ENCODE measurements around the gene ATOH8.
"Not testable (repeated sequence)": the region's sequence is repeated elsewhere in the genome, so short reads cannot be mapped to it uniquely, and the experiment has no call there.

The ATOH8 gene

DNA sequence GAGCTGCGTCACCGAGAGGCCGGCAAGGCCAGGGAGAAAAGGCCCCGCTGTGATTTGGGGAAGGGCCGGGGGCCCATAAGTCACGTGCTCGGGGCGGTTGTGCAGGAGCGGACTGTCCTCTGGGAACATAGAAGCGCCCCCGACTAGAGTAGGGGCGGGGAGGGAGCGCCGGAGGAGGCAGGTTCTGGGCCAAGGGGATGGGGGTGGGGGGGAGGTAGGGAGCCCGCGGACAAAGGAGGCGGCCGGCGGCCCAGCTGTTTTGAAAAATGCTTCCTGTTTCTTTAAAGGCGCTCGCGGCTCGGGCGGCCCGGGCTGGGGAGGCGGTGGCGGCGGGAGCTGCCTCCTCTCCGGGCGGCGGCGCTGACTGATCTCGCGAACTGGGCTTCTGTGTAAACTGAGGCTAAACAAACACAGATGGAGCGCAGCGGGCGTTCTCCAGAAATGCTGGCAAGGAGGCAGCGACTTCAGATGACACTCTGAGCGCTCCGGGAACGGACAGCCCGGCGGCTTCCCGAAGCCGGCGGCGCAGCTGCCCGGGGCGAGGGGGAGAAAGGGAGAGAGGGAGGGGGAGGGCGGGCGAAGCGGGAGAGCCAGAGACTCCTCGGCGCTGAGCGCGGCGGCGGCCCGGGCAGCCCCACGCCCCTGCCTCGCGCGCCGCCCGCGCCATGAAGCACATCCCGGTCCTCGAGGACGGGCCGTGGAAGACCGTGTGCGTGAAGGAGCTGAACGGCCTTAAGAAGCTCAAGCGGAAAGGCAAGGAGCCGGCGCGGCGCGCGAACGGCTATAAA lies at the start of gene ATOH8:
Gene ATOH8, plus strand, starts transcription at position 467 of the 788 bp plus-strand sequence. Its CDS starts 199 bp downstream, at position 666.
- no peak for DNase-seq (ENCODE audit: low spot score)

DNA sequence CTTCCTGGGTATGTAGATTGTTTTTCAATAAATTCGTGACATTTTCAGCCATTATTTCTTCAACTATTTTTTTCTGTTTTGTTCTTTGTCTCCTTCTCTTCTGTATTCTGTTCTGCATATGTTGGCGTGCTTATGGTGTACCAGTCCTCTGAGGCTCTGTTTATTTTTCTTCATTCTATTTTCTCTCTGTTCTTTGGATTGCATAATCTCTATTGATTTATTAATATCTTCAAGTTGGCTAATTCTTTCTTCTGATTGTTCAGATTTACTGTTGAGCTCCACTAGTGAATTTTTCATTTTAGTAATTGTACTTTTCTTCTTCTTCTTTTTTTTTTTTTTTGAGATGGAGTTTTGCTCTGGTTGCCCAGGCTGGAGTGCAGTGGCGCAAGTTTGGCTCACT lies 49.8 kb upstream of the ATOH8 start:
- DNase-seq (ENCODE audit: low spot score), result no peak

- DNase-seq (ENCODE audit: low spot score), result no peak
Measured at GRCh38 chr2:85704800-85705679, 48.8 kb upstream of the ATOH8 start.

DNA sequence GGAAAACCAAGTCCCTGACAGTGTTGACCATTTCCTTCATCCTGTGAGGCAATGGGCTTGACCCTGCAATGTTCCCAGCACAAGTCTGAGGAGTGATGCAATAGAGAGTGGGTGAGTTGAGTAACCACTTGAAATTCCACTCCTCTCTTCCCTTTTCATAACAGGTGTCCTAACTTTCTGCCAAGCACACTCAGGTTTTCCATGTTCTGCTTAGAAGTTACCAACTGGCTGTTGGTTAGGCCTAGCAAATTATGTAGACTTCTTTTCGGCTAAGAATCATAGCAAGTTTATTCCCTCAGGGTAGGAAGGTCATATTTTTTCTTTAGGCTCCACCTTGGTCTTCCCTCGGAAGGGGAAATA lies 48.1 kb upstream of the ATOH8 start:
- peak; percentile 16 for DNase-seq (ENCODE audit: low spot score)

DNA sequence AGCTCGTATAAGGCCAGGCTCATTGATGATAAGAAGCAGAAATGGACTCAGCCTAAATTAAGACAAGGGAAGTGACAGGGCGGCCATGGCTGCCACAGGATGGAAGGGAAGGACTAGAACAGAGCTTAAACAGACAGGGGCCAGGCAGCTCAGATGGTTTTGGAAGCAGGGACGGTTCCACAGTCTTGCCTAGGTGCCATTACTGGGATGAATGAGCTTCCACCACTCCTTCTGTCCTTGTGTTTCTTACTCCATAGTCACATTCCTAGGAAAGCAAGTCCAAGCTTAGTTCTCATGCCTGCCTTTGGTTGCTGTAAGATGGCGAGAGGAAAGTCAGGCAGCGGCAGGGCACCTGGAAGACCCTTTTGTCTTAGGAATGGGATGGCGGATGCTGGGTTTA lies 47.7 kb upstream of the ATOH8 start:
- no peak for DNase-seq (ENCODE audit: low spot score)

GRCh38 chr2:85706599-85707296 lies 47.0 kb upstream of the ATOH8 start:
- DNase-seq (ENCODE audit: low spot score), result no peak

DNA sequence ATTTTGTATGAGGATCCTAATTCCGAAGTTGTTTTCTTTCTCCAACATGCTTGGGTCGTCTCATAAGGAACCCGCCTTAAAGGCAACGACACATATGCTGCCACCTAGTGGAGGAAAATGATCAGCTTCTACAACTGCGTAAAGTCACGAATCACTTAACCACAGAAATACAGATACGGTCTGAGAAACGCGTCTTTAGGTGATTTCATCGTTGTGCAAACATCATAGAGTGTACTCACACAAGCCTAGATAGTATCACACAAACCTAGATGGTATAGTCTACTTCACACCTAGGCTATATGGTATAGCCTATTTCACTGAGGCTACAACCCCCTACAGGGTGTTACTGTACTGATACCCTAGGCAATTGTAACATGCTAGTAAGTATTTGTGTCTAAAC lies 46.5 kb upstream of the ATOH8 start:
- peak; percentile 83 for DNase-seq (ENCODE audit: low spot score)

GRCh38 chr2:85708641-85709040 lies 45.1 kb upstream of the ATOH8 start:
- no peak for DNase-seq (ENCODE audit: low spot score)

DNA sequence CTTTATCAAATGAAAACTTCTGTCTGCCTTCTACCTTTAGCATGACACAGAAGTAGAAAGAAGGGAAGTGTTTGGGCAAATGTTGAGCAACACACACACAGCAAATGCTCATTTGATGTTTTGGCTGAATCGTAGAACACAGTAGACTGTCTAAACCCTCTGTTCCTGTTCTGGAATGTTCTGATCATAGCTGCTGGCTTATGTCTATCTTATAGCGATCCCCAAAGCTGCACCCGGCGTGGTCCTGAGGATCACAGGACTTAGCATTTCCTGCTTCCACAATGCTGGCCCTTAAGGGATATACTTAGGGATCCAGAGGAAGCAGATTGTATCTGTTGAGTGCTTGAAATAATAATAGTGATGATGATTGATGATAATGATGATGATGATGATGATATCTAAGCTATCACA lies 44.4 kb upstream of the ATOH8 start:
- no peak for DNase-seq (ENCODE audit: low spot score)

DNA sequence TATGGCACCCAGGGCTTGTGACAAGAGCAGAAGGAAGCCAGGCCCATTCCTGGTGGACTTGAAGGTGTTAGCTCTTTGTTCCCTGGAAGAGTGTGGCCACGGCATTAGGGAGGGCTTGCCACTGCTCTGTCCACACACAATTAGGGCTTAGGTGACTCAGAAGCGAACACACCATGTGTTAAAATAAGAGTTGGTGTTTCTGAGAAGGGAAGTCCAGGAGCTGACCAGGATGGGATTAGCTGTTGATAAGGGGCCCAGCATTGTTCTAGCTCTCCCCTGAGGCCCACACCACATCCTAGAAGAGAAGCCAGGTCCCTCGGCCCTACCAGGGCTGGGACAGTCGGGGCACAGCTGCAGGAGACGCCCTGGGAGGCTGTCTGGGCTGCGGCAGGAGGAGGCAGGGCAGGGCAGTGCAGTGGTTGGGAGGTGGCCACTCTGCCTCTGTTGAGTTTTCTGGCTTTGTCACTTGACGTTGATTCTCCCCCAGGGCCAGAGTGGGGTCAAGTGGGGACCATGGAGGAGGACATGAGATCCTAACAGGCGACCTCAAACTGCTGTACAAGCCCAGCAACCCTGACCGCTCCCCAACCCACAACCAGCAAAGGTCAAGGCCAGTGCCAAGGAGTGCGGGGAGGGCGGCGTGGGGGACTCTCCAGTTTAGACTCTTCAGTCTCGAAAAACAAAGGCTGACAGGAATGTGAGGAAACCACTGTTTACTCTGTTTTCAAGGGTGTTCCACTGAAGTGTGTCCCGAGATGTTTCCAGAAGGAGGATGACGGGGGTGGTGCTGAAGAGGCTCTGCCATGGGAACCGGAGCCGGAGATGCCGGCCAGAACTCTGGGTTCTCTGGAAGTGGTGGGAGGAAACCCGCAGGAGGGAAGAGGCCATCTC lies 42.9 kb upstream of the ATOH8 start:
- DNase-seq (ENCODE audit: low spot score), result no peak

- no peak for DNase-seq (ENCODE audit: low spot score)
Measured at GRCh38 chr2:85711578-85712060, 42.2 kb upstream of the ATOH8 start.

DNA sequence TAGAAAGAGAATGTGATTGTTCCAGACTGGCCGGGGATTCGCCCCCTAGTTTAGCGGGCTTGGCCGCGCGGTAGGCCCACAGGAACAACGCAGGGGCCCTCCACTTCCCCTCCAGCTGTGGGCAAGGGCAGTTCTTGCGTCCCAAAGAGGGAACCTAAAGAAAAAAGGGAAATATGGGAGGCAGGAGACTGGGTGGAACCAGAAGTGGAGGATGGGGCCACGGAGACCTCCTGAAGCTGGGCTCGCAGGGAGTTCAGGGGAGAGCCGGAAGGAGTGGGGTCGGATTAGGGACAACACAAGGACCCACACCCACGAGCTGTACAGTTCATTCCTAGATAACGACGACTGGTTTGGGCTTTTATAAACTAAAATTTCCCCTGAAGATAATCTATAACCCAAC lies 41.5 kb upstream of the ATOH8 start:
- no peak for DNase-seq (ENCODE audit: low spot score)

DNA sequence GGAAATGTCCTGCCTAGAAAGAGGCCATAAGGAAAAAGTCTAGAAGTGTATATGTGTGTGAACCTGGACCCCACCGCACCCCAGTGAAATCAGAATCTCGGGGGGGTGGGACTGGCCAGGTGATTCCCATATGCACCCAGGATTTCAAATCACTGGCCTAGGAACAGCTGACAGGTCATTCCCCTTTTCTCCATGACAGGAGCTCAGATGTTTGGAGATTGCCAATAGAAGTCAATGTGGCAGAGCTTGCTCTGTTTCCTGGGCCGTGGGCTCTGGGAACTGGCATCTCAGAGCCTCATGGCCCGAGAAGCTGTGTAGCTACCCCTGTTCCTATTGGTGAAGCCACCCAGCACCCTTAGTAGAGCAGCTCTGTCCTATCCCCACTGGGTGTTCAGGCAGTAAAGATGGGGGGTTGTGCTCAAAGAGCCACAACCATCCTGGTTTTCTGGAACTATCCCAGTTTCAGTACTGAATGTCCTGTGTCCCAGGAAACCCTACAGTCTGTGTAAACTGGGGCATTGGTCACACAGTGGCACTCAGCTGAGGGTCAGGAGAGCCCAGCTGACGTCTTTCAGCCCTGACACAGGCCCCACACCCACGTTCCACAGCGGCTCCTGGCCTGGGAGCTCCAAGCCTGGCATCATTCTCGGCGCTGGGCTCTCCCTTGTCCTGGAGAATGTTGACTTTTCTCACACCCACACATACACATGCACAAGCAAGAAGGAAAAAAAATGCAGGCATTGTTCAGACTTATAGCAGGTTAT lies 40.8 kb upstream of the ATOH8 start:
- no peak for DNase-seq (ENCODE audit: low spot score)

- no peak for DNase-seq (ENCODE audit: low spot score)
Measured at GRCh38 chr2:85713836-85714235, 40.0 kb upstream of the ATOH8 start.

GRCh38 chr2:85714421-85714820 lies 39.4 kb upstream of the ATOH8 start:
- DNase-seq (ENCODE audit: low spot score), result not testable (repeated sequence)

DNA sequence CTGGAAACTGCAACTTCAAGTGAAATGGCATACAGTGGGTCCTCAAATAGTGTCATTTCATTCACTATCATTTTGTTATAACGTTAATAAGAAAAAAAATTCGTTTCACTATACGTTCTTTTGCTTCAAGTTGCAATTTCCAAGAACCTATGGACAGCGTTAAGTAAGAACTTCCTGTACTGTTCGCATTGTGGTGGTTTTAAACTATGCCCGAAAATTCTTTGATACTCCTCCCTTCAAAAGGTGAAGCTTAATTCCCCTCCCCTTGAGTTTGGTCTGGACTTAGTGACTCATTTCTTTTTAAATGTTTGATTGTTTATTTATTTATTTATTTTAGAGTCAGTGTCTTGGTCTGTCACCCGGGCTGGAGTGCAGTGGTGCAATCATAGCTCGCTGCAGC lies 39.0 kb upstream of the ATOH8 start:
- DNase-seq (ENCODE audit: low spot score), result no peak

DNA sequence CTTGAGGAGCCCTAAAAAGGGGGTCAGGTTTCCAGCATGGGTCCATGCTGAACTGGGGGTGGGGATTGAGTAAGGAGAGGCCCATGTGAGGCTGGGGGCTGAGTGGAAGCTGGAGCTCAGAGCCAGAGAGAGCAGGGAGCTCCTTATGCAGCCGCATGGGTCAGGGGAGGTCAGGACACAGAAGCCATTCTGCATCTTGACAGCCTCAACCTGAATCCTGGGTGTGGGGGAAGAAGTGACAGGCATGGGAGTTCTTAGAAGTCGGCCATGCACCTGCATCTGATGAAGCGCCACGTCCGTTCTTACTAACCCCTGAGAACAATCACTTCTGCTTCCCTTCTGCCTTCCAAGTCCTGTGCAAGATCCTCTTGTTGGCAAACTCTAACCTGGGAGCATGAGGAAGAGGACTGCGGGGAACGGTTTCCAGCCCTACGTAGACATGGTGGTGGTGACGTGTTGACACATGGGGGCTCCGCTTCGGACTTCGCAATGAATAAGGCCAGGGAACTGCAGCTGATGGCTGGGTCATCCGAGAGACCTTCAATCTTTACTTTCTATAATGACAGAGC lies 37.4 kb upstream of the ATOH8 start:
- no peak for DNase-seq (ENCODE audit: low spot score)

DNA sequence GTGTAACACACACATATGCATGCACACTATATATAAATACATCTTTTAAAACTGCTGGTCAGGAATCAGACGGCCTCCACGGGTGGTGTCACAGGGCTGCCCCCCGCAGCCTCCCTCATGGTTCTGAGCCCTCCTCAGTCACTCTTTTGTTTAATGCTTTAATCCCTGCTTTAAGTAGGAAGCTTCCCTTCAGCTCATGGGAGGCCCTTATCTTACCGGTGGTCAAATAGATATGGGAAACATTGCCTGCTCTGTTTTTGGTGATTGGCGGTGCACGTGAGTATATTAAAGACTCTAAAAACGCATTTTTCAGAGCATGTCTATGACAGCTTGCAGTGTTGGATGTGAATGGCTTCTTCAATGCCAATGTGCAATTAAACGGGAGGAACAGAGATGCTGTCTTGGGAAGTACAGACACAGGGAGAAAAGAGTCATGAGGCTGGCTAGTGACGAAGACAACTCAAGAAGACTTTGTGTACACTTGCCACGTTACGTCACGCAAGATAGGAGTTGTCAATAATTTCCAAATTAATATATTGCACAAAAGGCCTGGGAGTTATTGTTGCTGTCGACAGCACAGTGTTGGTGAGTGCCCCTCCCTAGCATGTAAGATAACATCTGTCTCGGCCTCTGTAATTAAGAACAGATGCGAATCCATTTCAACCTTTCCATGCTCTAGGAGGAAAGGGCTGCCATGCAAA lies 36.3 kb upstream of the ATOH8 start:
- no peak for DNase-seq (ENCODE audit: low spot score)

- DNase-seq (ENCODE audit: low spot score), result no peak
Measured at GRCh38 chr2:85718009-85718391, 35.8 kb upstream of the ATOH8 start.

Data from RKO (cell line).